Gastroesophageal sphincter (tissue), 3 donors: ENCODE data around the gene MLLT1.

Experiments
- CTCF ChIP-seq, 4 experiments: fragments of 200-600 bp in 2 of 4; fragments of 450-650 bp in 2 of 4; sonication (generic) in 1 of 4; IDR thresholded peaks; one replicate each; pipeline ENCODE4 v1.5.1; 2017 to 2019; ENCODE audit warnings: antibody characterized with exemption in 4 of 4, mild to moderate bottlenecking in 2 of 4, moderate library complexity in 2 of 4
- POLR2A ChIP-seq, 2 donors: fragments of 450-650 bp; IDR thresholded peaks; one replicate each; pipeline ENCODE4 v1.6.1; 2017; ENCODE audit warnings: antibody characterized with exemption in 2 of 2, mild to moderate bottlenecking in 2 of 2, moderate library complexity in 1 of 2

- no peak for TF ChIP-seq CTCF (IDR thresholded peaks at IDR 0.05)
- no peak for TF ChIP-seq POLR2A (IDR thresholded peaks at IDR 0.05)
Measured at GRCh38 chr19:6229216-6229913, 50.4 kb downstream of the MLLT1 start.
